Measurements from ENCODE around the gene SPN. TPM values are rescaled to one million over a fixed set of nuclear protein-coding genes. Genes with fewer than 3 reads are reported as not detected.

SPN gene
- total and polyA plus RNA-seq, 9 of the 15 experiments (the other 6 are each of a cell fraction or from before 2014, with no cell fraction given), result 24.3 to 225 (median 79.4) TPM

- TF ChIP-seq ZBTB40 (IDR thresholded peaks at IDR 0.05), result 0 out of 2 replicates have a peak, but pooled peaks have one; percentile 17
- TF ChIP-seq ZBTB40 (CRISPR knock-in tag; IDR thresholded peaks at IDR 0.05), result no peak
- no peak for TF ChIP-seq HMBOX1 (IDR thresholded peaks at IDR 0.05)
- peak; percentile 17; the same call in 1 of the 2 replicates for TF ChIP-seq CBFA2T3 (IDR thresholded peaks at IDR 0.05)
- TF ChIP-seq SMC3 (conservative IDR thresholded peaks at IDR 0.05; ENCODE audit: insufficient read depth, low read depth, low read length), result 0 out of 2 replicates have a peak, but pooled peaks have one; percentile 46
- TF ChIP-seq FOXP1 (CRISPR knock-in tag; IDR thresholded peaks at IDR 0.05), result no peak
- no peak for TF ChIP-seq DLX4 (CRISPR knock-in tag; IDR thresholded peaks at IDR 0.05)
- TF ChIP-seq ESRRB (CRISPR knock-in tag; IDR thresholded peaks at IDR 0.05; ENCODE audit: borderline replicate concordance), result no peak
- no peak for TF ChIP-seq PHB (CRISPR knock-in tag; IDR thresholded peaks at IDR 0.05)
These were observed 47.5 kb downstream of the SPN start (continued) for GRCh38 chr16:29710227-29711219.
